IPS DF 4.7 (cell line): Measurements from ENCODE around the gene RAB21.
A peak's percentile ranks its signal among the peaks of the same experiment; 100 is the strongest.

Source experiments
- DNase-seq: peaks from one replicate; pipeline ENCODE4 v3.0.0-alpha.2; 2013; ENCODE audit warnings: low spot score; ENCODE audit errors: extremely low read depth

RAB21 gene, protein sequence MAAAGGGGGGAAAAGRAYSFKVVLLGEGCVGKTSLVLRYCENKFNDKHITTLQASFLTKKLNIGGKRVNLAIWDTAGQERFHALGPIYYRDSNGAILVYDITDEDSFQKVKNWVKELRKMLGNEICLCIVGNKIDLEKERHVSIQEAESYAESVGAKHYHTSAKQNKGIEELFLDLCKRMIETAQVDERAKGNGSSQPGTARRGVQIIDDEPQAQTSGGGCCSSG

DNA sequence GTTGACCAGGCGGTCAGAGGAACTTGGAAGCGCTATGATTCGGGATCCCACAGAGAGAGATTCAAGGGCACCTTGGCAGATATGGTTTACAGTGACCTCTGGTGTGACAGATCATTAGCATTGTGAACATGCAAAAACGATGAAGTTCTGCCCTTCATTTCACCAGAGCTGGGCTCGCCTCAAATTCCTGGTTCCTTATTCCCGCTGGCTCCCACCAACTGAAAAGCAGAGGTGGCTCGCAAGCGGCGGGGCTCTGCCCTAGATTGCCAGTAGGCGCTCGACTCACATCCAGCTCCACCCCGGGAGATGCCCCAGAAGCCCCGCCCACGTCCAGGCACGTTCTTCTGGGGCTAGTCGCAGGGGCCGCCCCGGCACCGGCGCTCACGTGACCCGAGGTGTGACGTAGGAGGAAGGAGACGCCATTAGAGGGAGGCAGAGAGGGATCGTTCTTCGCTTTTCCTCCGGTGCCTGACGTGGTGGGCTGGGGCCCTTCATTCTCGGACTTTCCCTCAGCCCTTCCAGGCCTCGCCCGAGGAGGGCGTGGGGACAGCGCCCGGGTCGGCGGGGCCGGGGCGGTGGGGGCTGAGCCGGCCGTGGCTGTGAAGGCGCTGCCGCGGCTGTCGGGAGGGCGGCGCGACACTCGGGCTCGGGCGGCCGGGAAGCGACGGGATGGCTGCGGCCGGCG is at the start of gene RAB21:
TSS of gene RAB21 (plus strand) at position 403 of the 685 bp plus-strand sequence. CDS start at position 670, 267 bp downstream.
- peak; percentile 87 for DNase-seq

DNA sequence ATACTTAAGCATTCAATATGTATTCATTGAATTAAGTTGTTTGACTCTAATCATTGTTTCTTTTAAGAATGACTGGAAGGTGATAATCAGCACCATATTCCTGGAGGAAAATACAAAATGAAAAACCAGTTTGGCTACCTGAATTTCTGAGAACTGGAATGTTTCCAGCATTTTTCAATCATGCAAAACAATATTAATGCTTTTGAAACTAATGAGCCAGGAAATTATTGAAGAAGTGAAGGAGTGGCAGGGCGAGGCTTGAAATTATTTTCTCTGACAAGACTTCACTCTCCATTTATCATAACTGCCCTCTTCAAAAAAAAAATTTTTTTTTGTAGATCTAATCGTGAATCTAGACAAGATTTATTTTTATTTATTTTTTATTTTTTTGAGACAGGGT is 49.7 kb upstream of the RAB21 start:
- DNase-seq, result no peak

DNA sequence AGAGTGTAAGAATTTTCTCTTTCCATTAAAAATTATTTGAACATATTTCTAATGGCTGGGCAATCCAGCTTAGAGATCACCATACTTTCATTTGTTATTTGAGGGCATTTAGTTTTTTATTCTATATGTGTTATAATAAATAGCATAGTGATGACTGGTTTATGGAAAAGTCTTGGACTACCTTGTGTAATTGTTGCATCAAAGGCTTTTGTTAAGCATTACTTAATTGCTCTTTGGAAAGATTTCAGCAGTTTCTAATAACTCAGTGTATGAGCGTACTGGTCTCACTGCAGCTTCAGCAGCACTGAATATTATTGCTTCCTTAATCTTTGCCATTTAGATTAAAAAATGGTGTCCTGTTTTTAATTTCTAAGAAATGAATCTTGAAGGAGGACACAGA is 46.0 kb upstream of the RAB21 start:
- no peak for DNase-seq

DNA sequence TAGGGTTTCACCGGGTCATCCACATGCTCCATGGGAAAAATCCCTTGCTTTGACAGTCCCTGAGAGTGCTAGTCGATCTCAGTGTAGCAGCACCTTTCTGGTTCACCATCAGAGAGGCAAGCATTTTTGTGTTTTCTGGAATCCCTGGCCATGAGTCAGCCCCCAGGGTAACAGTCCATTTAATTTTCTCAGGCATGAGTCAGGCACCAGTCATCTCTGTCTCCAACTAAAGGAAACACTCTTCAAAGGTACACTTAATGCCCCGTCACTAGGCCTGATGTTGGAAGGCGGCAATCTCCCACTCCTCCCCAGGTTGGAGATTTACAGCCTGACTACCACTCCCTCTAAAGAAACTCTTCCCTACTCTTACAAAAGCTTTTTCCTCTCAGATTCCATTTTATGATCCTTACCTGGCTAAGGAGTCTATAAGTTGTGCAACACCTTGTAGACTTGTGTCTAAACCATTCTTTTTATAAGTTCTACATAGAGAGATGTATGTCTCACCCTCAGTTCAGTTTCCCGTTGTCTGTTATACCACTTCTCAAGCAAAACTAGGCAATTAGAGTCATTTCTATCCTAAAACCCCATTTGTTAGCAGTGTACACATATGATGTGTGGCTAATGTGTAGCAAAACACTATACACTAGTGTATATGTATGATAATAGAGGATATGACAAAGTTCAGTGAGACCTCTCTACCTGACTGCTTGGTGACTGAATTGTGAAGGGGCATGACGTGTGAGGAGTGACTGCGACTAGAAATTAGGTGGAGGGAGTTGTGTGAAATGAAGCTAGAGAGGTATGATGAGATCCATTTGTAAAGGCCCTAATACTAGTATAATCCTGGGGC is 44.2 kb upstream of the RAB21 start:
- no peak for DNase-seq

DNA sequence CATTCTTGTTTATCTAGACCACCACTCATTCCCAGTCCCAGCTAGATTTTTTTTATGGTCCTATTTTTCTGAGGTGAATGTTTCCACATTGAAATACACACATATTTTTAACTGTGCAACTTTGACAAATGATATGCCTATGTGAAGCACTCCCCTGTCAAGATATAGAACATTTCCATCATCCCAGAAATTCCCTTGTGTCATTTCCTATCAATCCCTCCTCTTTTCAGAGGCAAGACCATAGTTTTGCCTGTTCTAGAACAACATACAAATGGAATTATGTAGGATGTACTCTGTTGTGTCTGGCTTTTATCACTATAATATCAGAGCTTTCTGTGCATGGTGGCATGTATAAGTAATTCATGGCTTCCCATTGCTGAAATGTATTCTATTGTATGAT is 36.1 kb upstream of the RAB21 start:
- DNase-seq, result no peak

DNA sequence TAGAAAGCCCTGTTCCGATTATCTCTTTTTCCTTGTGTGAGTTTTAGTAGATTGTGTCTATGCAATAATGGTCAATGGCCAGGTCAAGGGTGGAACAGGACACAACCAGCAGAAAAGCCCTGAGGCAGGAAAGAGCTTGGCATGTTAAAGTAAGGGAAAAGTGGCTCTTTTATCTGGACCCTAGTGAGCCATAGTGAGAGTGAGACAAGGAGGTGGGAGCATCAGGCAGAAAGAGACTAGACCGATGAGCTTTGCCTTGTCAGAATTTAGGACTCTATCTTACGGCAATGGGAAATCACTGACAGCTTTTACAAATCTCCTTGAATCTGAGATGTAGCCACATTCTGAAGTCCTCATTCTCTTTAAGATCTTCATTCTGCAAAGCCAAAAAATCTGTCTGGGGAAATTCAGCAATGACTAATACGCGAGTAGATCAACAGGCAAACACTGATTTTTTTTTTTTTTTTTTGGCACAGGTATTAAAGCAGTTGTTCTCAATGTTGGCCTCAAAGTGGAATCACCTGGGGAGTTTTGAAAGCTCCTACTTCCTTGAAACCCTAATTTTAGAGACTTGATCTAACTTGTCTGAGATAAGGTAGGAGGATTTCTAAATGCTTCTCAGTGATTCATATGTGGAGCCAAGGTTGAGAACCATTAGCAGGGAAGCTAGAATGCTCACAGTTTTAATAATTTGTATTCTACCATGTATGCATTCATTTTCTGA is 34.9 kb upstream of the RAB21 start:
- no peak for DNase-seq

DNA sequence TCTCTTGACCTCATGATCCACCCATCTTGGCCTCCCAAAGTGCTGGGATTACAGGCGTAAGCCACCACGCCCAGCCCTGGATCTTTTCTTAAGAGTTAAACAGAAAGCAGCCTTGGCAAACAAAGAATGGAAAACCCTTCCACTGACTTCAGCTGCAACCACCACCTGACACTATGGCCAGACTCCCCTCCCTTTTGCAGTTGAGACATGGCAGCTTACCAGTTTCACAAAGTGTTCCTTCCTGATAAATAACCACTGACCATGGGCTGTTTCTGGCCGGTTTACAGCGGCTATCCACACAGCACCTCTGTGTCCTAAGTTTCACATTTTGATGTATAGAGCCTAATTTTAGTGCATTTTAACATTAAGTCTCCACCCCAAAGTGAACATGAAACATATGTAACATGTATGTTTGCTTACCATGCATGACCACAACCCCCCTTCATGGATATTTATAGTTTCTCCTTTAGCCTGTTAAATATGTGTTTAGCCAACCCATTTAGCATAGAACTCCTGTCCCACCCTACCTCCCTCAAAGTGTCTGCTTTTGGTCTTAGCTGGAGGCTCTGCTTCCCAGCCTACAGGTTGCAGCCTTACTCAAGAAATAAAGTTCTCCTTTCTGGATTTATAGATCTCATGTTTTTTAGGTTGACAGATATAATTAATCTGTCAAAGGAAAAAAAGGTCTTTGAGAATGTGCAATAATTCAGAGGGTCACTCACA is 32.7 kb upstream of the RAB21 start:
- no peak for DNase-seq

DNA sequence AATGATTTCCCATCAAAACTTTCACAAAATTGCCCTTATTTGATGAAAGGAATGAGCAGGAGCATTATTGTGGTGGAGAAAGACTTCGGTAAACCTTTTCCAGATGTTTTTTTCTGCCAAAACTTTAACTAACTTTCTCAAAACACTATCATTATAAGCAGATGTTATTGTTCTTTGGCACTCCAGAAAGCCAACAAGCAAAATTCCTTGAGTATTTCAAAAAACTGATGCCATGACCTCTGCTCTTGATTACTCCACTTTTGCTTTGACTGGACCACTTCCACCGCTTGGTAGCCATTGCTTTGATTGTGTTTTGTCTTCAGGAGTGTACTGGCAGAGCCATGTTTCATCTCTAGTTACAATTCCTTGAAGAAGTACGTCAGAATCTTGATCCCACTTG is 29.7 kb upstream of the RAB21 start:
- DNase-seq, result no peak

DNA sequence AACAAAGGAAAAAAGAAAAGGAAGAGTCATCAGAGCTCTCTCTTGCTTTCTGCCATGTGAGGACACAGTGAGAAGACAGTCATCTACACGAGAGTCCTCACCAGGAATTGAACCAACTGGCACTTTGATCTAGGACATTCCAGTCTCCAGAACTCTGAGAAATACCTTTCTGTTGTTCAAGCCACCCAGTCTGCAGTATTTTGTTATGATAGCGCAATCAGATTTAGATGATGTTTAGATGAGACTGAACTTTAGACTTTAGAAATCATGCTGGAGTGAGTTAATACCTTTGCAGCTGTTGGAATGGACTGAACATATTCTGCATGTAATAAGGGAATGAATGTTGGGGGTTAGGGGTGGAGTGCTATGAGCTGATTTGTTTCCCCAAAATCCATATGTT is 28.1 kb upstream of the RAB21 start:
- DNase-seq, result no peak

DNA sequence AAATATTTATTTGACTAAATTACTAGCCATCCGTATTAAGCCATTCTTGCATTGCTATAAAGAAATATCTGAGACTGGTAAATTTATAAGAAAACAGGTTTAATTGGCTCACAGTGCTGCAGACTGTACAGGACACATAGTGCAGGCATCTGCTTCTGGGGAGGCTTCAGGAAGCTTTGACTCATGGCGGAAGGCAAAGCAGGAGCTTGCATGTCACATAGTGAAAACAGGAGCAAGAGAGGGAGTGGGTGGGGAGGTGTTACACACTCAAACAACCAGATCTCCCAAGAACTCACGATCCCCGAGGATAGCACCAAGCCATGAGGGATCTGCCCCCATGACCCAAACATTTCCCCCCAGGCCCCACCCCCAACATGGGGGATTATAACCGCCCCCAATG is 26.7 kb upstream of the RAB21 start:
- DNase-seq, result no peak

DNA sequence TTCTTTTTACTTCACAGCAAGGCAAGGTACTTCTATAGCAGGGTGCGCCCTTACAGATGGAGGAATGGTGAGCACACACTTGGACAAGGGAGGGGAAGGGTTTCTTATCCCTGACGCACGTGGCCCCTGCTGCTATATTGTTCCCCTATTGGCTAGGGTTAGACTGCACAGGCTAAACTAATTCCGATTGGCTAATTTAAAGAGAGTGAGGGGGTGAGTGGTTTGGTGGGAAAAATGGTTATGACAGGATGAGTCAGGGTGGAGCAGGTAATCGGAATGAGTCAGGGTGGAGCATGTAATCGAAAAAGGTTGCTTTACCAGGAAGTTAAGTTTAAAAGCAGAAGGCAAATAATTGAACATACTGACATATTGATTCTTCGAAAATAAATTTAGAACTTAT is 23.7 kb upstream of the RAB21 start:
- no peak for DNase-seq

DNA sequence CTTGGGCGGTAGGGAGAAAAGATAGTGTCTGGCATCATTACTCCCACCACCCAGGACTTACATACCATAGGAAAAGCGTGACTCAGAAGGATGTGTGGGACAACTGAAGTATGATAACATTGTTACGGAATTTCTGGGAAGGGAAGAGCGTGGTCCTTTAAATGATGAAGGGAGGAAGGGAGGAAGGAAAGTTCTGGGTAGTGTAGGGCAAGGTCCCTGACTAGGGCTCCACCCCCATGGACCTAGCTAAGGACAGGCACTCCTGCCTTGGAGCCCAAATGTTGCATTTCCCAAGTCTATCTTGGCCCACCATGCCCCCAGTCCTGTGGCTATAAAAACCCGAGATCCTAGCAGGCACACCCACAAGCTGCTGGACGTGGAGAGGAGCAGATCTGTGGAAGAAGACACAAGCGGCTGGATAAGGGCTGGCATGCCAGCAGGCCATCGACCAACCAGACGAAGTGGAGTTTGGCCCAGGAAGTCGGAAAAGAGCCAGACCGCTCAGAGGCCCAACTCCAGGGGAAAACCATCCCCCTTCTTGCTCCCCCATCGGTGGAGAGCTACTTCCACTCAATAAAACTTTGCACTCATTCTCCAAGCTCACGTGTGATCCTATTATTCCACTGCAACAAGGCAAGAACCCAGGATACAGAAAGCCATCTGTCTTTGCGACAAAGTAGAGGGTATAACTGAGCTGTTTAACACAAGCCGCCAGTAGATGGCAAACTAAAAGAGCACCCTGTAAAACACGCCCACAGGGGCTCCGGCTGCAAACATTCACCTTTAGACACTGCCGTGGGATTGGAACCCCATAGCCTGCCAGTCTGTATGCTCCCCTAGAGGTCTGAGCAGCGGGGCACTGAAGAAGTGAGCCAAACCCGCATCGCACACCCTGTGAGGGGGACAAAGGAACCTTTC is 23.0 kb upstream of the RAB21 start:
- no peak for DNase-seq

DNA sequence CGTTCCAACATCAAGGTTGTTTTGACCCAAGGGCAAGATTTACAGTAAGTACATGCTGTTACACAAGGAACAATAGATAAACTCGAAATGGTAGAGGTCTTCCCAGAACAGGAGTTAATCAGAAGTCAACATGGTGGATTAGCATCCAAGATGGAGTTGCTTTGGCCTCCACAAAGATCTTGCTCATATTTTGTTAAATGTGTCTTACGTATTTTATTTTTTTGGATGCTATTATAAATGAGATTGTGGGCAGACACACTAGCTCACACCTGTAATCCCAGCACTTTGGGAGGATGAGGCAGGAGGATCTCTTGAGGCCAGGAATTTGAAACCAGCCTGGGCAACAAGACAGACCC is 22.3 kb upstream of the RAB21 start:
- DNase-seq, result no peak

DNA sequence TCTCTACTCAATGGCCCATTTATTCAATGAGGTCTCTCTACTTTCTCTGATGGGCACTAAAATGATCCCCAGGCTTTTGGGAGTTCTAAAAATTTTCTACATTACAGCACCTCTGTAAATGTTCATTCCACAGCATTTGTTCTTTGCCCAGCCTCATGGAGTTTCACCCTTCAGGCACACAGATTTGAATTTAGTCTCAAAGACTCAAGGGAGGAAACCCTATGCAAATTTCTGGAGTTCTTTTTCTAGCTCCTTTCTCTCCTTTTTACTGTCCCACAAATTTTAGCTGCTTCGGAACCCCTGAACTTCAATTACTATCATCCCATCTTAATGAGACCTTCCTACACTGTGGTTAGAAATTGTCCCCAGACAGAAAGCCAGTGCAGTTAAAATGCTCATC is 17.5 kb upstream of the RAB21 start:
- no peak for DNase-seq

DNA sequence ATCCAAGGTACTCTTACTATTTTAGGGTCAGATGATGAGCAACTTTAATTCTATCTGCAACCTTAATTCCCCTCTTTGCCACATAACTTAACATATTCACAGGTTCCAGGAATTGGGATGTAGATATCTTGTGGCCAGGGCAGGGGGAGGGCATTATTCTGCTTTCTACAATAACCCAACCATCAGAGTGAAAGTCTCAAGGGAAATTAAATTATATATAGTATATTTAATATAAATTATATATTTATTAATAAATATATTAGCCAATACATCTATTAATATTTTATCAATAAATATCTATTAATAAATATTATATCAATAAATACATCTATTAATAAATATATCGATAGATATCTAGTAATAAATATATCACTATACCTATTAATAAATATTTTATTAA is 11.7 kb upstream of the RAB21 start:
- DNase-seq, result no peak

DNA sequence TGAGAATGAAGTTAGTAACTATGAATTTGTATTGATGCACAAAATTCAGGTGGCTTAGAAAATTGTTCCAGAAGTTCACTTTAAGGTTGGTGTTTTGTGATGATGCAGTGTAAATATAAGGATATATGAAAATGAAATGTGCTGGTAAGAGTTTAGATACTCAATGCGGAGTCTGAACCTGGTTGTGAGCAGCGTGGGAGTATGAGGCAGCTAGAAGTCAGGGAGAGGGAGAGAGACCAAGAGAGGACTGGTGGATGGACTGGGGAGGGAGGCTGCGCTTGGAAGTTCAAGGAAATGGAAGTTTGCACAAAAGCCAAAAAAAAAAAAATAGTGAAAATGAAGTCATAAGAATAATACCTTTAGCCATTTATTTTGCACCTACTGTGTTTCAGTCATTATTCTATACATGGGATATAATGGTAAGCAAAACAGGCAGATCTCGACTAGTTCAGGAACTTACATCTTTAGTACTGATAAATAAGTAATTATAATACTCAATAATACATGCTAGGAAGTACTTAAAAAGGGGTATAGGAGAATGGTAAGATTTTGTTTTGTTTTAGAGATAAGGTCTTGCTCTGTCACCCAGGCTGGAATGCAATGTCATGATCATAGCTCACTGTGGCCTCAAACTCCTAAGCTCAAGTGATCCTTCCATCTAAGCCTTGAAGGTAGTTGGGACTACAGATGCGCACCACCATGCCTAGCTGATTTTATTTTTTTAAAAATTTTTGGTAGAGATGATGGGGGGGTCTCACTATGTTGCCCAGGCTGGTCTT is 10.0 kb upstream of the RAB21 start:
- no peak for DNase-seq

DNA sequence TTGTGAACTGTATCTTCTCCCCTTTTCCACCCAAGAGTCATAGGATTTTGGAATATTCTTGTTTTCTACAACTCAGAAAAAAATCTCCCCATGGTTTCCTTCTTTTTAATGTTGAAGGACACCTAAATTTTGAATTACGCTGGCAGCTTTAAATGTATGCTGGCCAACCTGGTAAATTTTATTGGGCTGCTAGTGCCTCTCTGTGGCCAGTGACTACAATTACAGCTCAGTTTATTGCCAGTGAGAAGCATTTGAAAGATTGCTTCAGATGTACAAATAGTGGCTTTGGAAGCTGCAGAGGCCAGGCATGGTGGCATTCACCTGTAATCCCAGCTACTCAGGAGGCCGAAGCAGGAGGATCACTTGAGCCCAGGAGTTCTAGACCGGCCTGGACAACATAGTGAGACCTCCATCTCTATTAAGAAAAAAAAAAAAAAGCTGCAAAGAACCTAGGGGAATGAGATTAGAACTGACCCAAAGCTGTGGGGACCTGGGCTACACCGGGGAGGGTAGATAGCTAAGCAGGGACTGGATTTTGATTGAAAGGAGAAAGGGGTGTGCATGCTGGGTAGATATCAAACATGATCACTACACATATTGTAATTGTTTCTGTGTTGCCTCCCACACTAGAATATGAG is 7.6 kb upstream of the RAB21 start:
- DNase-seq, result no peak

DNA sequence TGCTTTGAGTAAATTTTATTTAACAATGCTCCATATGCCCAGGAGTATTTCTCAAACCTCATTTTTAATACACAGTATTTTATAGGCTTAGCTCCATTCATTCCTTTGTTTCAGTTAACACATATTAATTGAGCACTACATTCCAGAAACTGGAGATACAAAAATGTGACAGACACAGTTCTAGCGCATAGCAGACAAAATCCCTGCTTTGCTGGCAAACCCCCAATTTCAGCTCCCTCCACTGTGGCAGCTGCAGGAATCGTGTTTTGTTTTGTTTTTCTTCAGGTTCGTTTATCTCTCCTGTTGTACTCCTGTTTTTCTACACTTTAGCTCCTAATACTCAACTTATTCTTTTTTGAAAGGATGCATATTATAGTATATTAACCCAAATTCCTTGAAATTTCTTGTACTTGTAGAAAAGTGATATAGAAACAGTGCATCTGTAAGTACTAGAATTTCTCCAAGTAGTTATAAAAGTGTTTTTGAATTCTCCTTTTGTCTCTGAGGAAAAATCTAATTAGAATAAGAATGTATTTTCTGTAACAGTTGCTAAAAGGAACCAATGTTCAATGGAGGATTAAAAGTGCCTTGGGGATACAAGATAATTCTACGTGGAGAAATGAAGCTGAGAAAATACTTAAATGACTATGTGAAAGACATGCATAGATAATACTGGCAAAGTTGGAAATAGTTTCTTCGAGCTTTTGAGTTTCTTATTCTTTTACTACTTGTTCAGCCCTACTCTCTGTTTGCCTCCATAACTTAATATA is 6.4 kb upstream of the RAB21 start:
- no peak for DNase-seq
